Measurements from ENCODE around the gene MGP.

- TF ChIP-seq CTCF (conservative IDR thresholded peaks at IDR 0.05) (no peak), EZH2 (IDR thresholded peaks at IDR 0.05; ENCODE audit: low read depth) (no peak)
Observed at GRCh38 chr12:14903386-14904098, 17.9 kb upstream of the MGP start.

Data from PC-9 (cell line).